HG02943 (cell line): ENCODE results near the gene SIGLEC9.

Source experiments
- ATAC-seq: cut with Tn5 transposase; IDR thresholded peaks from one replicate; pipeline ENCODE4 v1.9.1; 2021; ENCODE audit warnings: mild to moderate bottlenecking, low read depth, moderate library complexity; ENCODE audit not compliant: unreplicated experiment

The SIGLEC9 gene

GRCh38 chr19:51096473-51097165 is 28.1 kb upstream of the SIGLEC9 start:
- no peak for ATAC-seq

DNA sequence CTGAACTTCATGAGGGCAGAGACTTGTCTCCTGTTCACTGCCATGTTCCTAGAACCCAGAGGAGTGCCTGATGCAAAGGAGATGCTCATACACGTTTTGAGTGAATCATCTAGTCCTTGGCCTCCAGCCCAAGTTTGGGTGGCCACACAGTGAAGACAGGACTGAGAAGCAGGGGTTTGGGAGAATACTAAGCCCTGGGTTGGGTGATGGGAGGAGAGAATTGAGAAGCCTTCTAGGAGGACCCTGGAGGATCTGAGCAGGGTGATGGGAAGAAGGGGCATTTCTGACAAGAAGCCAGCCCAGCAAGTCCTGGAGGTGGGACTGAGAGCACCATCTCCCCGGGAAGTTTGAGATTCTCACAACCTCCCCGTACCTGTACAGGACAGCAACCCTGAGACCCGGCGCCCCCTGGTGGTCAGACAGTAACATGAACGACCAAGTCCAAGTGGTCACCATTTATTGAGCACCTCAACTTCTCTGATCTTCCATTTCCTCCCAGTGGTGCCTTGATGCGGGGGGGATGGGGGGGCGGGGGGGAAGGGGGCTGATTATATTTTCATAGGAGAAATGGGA is 27.5 kb upstream of the SIGLEC9 start:
- ATAC-seq: no peak

DNA sequence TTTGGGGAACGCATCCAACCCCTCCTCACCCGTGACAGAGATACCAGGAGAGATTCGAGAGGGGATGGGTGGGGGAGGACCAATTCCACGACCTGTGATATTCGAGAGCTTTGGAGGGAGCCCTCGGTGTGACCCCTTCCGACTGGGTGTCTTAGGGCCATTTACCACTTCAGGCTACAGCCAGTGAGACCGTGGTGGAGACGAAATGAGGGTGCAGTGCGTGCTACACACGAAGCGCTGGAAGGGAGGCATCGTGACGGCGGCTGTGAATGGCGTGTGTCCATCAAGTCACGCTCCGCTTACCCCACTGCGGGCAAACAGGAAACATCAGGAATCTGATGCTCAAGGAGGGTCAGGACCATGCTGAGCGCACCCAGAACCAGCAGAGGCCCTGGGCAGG is 26.9 kb upstream of the SIGLEC9 start:
- ATAC-seq: no peak

GRCh38 chr19:51098365-51099046 is 26.2 kb upstream of the SIGLEC9 start:
- ATAC-seq: no peak

DNA sequence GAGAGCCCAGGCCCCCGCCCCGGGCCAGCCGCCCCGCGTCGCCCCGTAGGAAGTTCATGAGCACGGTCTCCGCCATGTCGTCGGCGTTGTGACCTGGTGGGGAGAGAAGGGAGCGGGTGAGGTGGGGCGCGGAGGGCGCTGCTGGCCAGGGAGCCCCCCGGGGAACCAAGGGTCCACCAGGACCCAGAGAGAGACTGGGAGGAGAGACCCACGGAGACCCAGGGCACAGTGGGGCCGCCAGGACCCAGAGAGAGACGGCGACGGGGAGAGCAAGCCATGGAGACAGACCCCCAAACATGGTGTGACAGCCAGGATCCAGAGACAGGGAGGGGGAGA is 25.7 kb upstream of the SIGLEC9 start:
- ATAC-seq: no peak

- no peak for ATAC-seq
Measured at GRCh38 chr19:51100601-51101000, 24.1 kb upstream of the SIGLEC9 start.

- no peak for ATAC-seq
Measured at GRCh38 chr19:51101171-51101865, 23.4 kb upstream of the SIGLEC9 start.

DNA sequence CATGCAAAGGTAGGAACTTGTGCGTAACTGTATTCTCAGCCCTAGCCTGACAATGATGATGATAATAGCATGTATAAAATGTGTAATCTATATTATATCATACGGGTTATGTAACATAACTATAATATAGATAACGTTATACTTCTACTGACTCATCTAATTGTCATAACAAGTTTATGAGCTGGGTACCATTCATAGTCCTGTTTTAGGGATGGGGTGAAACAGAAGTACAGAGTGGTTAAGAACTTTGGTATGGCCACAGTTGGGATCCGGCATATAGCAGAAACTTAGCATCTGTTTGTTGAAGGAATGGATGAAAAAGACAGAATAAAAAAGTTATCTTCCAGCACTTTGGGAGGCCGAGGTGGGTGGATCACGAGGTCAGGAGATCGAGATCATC is 21.7 kb upstream of the SIGLEC9 start:
- no peak for ATAC-seq

- no peak for ATAC-seq
Measured at GRCh38 chr19:51103926-51104341, 20.8 kb upstream of the SIGLEC9 start.

GRCh38 chr19:51107406-51108065 is 17.2 kb upstream of the SIGLEC9 start:
- ATAC-seq: no peak

GRCh38 chr19:51108066-51108804 is 16.5 kb upstream of the SIGLEC9 start, which contains the start of gene CTU1:
CTU1 (minus strand) TSS chr19:51108409; CDS start chr19:51104569, 3,840 bp downstream.
- ATAC-seq: peak; percentile 89

- peak; percentile 22 for ATAC-seq
Measured at GRCh38 chr19:51108805-51109146, 15.9 kb upstream of the SIGLEC9 start.

- no peak for ATAC-seq
Measured at GRCh38 chr19:51110666-51110971, 14.1 kb upstream of the SIGLEC9 start.

DNA sequence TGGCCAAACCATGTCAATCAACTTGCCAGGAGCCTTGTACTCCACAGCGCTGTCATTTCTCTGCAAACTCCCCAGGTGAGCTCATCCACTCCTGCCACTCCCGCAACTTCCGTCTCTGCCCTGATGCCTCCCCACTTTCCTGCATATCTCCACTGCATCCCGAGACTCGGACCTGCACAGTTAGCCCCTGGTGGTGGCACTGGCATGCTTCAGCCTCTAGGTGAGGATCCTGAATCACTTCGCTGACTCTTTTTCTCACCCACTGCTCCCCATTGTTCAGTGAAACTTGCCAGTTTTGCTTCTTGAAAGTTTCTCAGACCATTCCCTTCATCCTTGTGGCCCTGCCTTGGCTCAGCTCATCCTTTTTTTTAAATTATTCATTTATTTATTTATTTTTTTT is 13.1 kb upstream of the SIGLEC9 start:
- no peak for ATAC-seq

DNA sequence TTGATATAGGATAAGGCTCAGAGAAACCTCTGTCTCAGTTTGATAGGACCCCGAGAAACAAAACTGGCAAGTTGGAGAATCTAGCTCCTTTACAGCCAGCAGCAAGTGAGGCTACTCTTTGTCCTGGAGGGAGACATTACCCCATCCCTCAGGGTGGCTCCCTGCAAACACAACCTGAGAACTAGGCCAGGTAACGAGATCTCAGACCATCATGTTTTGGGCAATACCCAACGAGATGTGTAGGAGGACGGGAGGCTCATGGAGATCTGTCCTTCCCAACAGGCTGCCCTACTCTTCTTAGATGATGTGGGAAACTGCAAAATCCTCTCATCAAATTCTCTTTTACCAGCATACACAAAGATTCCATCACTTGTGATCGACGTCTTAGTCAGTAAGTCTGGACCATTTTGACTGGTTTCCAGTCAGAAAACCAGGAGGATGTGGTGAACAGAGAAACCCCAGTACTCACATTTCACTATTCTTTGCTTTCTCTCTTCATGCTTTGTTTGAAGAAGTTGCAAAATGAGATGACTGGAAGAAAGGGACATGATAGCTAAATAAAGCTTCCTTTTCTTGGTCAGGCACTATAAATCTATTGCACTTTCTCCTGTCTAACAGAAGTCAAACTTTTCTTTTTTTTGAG is 10.5 kb upstream of the SIGLEC9 start:
- no peak for ATAC-seq

DNA sequence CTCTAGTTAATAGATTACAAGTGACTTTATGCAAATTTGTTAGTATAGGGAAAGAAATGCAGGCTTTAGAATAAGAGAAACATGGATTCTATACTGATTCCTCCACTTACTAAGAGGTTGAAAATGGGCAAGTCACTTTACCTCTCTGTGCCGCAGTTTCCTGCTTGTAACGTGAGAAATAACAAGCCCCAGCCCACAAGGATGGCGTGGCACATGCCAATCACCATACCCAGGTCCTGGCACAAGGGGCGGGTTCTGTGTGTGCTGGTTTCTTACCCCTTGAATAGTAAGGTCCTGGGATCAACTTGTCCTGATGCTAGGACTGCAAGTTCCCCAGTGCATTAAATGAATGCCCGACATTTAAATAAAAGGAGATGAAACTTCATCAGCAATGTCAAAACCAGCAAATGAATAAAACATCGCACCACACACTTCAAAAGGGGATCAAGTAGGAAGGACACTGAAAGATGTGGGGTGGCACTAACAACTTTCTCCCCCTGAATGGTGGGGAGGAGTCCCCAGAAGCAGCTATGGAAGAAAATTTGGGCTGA is 7.9 kb upstream of the SIGLEC9 start:
- no peak for ATAC-seq

DNA sequence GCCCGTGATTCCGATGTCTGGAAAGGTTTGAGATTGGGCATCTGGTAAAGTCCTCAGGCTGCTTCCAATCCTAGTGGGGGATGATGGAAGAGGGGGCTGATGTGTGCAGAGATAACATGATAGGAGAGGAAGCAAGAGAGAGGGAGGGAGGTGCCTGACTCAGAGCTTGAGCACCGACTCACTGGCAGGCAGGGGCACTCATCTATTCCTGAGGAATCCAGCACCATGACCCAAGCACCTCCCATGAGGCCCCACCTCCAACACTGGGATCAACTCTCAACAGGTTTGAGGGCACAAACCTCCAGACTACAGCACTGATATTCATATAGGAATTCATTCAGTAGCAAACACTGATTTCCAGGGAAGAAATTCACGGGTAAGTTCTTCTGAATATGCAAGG is 5.6 kb upstream of the SIGLEC9 start:
- no peak for ATAC-seq

DNA sequence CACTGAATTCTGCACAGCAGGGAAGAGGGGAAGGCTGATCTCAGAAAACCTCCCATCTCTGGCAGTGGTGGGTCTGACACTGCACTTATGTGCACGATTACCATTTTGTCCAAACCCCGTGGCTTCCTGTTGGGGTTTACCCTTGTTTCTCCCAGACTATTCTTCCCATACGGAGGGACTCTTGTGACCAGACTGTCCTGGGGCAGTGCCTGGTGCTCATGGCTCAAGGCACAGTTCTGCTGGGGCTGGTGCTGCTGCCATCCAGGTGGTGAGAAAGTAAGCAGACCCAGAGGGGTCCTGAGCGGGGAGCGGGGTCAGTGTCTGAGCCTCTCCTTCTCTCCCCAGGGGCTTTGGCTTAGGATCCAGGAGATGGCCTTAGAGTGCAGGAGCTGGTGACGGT is 5.1 kb upstream of the SIGLEC9 start:
- no peak for ATAC-seq

DNA sequence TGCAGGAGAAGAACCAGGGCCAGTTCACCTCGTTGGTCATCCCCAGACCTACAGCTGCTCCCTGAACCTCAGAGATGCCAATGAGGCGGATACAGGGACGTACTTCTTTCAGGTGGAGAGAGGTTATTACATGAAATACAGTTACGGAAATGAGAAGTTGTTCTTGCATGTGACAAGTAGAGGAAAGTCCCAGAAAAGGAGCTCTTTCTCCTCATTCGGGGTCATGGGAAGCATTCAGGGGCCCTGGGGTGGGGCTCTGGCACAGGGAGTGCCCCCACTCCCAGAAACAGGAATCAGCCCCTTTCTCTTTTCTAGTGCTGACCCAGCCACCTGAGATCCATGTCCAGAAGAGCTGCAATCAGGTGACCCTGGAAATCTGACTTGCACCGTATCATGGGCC is 4.5 kb upstream of the SIGLEC9 start:
- no peak for ATAC-seq

GRCh38 chr19:51121257-51121656 is 3.4 kb upstream of the SIGLEC9 start:
- no peak for ATAC-seq
